ENCODE data around the gene GRP.
"Not testable (repeated sequence)": the region's sequence is repeated elsewhere in the genome, so short reads cannot be mapped to it uniquely, and the experiment has no call there.

The GRP gene

GRCh38 chr18:59229701-59230443 is 9.9 kb downstream of the GRP start:
- DNase-seq: no peak

GRCh38 chr18:59231114-59231513 is 11.2 kb downstream of the GRP start:
- DNase-seq: no peak

- no peak for DNase-seq
Measured at GRCh38 chr18:59231877-59232276, 11.9 kb downstream of the GRP start.

GRCh38 chr18:59232309-59233016 is 12.5 kb downstream of the GRP start:
- no peak for DNase-seq

GRCh38 chr18:59233017-59233410 is 13.1 kb downstream of the GRP start:
- no peak for DNase-seq

- DNase-seq: no peak
Measured at GRCh38 chr18:59238385-59238784, 18.4 kb downstream of the GRP start.

GRCh38 chr18:59239642-59240041 is 19.7 kb downstream of the GRP start:
- DNase-seq: no peak

GRCh38 chr18:59242906-59243305 is 22.9 kb downstream of the GRP start:
- no peak for DNase-seq

GRCh38 chr18:59246796-59247195 is 26.8 kb downstream of the GRP start:
- no peak for DNase-seq

- DNase-seq: peak; percentile 23
Measured at GRCh38 chr18:59249199-59249774, 29.3 kb downstream of the GRP start.

GRCh38 chr18:59255491-59255890 is 35.5 kb downstream of the GRP start:
- not testable (repeated sequence) for DNase-seq

- not testable (repeated sequence) for DNase-seq
Measured at GRCh38 chr18:59261842-59262241, 41.9 kb downstream of the GRP start.

- not testable (repeated sequence) for DNase-seq
Measured at GRCh38 chr18:59262243-59262642, 42.3 kb downstream of the GRP start.

GRCh38 chr18:59263661-59264060 is 43.7 kb downstream of the GRP start:
- no peak for DNase-seq

GRCh38 chr18:59264121-59264571 is 44.2 kb downstream of the GRP start:
- DNase-seq: no peak

- DNase-seq: no peak
Measured at GRCh38 chr18:59264651-59265245, 44.8 kb downstream of the GRP start.

GRCh38 chr18:59265246-59265973 is 45.5 kb downstream of the GRP start:
- no peak for DNase-seq

GRCh38 chr18:59265974-59266369 is 46.0 kb downstream of the GRP start:
- no peak for DNase-seq

- no peak for DNase-seq
Measured at GRCh38 chr18:59266459-59266858, 46.5 kb downstream of the GRP start.

GRCh38 chr18:59266886-59267502 is 47.0 kb downstream of the GRP start:
- no peak for DNase-seq

GRCh38 chr18:59267503-59268126 is 47.7 kb downstream of the GRP start:
- DNase-seq: no peak
